ENCODE measurements around the gene SPRED2.

The SPRED2 gene

DNA sequence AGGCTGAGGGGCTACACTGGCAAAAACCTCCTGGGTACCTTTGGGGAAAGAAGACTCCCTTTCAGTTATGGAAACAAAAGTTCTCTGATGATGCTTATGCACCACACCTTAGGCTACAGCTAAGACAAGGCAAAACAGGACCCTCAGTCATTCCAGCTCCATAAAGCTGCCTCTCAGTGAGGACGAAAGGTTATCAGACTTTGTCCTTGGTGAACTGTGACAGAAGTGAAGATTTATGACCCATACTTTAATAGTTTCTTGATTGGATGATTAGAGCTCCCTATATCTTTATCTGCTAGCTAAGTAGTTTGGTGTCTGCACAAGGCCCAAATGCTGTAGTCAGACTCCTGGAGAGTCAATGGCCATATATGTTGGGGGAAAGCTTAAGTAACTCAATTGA is 40.6 kb upstream of the SPRED2 start:
- TF ChIP-seq, protein P1, sequence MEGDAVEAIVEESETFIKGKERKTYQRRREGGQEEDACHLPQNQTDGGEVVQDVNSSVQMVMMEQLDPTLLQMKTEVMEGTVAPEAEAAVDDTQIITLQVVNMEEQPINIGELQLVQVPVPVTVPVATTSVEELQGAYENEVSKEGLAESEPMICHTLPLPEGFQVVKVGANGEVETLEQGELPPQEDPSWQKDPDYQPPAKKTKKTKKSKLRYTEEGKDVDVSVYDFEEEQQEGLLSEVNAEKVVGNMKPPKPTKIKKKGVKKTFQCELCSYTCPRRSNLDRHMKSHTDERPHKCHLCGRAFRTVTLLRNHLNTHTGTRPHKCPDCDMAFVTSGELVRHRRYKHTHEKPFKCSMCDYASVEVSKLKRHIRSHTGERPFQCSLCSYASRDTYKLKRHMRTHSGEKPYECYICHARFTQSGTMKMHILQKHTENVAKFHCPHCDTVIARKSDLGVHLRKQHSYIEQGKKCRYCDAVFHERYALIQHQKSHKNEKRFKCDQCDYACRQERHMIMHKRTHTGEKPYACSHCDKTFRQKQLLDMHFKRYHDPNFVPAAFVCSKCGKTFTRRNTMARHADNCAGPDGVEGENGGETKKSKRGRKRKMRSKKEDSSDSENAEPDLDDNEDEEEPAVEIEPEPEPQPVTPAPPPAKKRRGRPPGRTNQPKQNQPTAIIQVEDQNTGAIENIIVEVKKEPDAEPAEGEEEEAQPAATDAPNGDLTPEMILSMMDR (conservative IDR thresholded peaks at IDR 0.05): no peak
- H3K27ac ChIP-seq: no peak overlapping the region

- H3K27ac ChIP-seq: no peak overlapping the region
- TF ChIP-seq, protein P1 (conservative IDR thresholded peaks at IDR 0.05): no peak
Measured at GRCh38 chr2:65471409-65471808, 39.0 kb upstream of the SPRED2 start.

DNA sequence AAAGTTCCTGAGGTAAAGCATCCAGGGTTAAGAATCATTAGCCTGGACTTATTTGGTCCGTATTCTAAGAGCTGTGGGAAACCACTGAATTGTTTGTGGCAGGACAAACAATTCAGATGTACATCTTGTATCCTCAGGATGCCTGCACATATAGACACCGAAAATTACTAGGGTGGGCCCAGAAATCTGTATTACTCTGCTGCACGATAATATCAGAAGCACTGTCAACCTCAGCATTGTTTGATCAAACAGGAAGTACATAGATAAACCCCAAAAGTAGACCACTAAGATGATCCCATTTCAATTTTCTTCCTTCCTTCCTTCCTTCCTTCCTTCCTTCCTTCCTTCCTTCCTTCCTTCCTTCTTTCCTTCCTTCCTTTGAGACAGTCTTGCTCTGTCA is 34.2 kb upstream of the SPRED2 start:
- TF ChIP-seq, protein P1 (conservative IDR thresholded peaks at IDR 0.05): no peak
- H3K27ac ChIP-seq: no peak overlapping the region

- TF ChIP-seq, protein P1 (conservative IDR thresholded peaks at IDR 0.05): no peak
- no peak overlapping the region for H3K27ac ChIP-seq
Measured at GRCh38 chr2:65465857-65466256, 33.5 kb upstream of the SPRED2 start.

- H3K27ac ChIP-seq: no peak overlapping the region
- TF ChIP-seq, protein P1 (conservative IDR thresholded peaks at IDR 0.05): no peak
Measured at GRCh38 chr2:65465124-65465523, 32.7 kb upstream of the SPRED2 start.

- TF ChIP-seq, protein P1 (conservative IDR thresholded peaks at IDR 0.05): no peak
- H3K27ac ChIP-seq: no peak overlapping the region
Measured at GRCh38 chr2:65464604-65465003, 32.2 kb upstream of the SPRED2 start.

GRCh38 chr2:65458999-65459398 is 26.6 kb upstream of the SPRED2 start:
- no peak overlapping the region for H3K27ac ChIP-seq
- TF ChIP-seq, protein P1 (conservative IDR thresholded peaks at IDR 0.05): no peak

DNA sequence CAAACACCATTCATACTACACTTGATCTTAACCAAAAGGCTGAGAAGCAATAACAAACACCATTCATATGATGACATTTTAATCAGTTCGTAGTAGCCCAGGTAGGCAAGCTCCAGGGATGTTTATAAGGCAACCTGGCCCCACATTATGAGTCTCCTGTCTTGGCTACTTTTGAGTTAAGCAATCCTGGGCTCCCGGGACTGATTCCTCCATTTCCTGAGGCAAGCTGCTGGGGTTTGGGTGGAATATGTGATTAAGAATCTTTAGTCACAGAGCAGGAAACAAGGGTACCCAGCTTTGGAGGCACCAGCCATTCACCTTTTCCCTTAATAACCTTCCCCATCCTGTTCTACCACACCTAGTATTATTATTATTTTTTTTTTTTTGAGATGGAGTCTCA is 24.5 kb upstream of the SPRED2 start:
- no peak overlapping the region for H3K27ac ChIP-seq
- TF ChIP-seq, protein P1 (conservative IDR thresholded peaks at IDR 0.05): no peak

Measured in VCaP (cell line).